GM11168 (cell line): ENCODE results near the gene POLR1A.

ENCODE experiments used
- in situ Hi-C: fragments of 300-500 bp; cut with MboI; formaldehyde crosslinking; loops from one replicate; pipeline ENCODE4 v1.12.0; 2022; ENCODE audit warnings: low sequenced_read_pairs; ENCODE audit not compliant: unreplicated experiment

POLR1A gene

DNA sequence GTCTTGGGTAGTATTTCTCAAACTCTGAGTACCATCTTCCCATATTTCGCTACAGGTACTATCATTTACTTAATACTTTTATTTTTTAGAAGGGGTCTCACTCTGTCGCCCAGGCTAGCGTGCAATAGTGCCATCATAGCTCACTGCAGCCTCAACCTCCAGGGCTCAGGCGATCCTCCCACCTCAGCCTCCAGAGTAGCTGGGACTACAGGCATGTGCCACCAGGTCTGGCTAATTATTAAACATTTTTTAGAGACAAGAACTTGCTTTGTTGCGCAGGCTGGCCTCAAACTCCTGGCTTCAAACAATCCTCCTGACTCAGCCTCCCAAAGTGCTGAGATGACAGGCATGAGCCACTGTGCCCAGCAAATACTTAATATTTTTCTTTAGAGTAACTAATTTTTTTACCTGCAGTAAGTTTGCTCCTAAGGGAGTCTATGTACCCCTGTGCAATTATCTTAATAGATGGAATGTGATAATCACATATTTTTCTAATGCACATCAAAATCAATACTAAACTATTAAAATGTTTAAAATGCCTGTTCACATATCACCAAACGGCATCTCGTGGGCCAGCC, 116.3 kb downstream of the POLR1A start:
- in situ Hi-C loops: no loop called here

DNA sequence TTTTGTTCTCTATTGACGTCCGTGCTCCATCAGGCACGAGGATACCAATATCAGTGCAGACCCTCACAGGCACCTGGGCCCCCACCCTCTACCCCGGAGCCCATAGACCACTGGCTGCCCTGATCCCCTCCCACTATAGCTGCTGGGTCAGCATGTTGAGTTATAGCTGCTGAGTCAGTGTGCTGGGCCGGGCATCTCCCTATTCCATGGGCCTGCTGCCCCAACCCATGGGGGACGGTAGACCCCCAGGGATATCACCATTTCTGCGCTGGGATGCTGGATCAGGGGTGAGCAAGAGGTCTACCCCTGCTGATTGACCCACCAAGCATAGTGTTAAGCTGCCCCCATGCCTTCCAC, 116.8 kb downstream of the POLR1A start:
- in situ Hi-C loops: no loop called here

DNA sequence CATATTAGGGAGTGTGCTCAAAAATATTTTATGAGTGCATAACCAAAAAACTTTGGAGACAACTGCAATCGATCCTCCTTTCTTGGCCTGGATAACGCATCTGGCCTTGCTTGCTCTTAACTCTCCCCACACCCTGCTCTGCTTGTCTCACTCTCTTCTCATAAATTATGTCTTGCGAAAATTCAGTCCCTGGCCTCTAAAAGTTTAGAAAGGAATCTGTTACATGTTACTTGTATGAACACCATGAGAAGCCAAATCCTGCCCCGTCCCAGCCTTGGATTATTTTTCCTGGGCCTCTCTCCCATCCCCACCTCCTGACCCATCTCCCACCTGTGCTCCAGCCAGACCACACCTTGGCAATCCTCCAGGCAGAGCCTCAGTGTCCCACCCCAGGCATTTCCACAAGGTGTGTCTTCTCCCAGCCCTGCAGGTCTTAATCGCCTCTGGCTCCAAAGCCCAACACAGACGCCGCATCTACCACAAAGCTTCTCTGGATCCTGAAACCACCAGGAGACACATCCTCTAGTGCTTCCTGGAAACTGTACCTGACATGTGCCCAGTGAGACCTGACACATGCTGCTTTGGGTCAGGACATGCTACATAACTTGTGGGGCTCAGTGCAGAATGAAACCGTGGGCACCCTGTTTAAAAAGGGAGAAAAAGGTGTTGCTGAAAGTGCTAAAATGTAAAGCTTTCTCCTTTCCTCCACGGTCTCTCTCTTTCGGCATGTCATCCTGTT, 117.3 kb downstream of the POLR1A start:
- in situ Hi-C loops: no loop called here

DNA sequence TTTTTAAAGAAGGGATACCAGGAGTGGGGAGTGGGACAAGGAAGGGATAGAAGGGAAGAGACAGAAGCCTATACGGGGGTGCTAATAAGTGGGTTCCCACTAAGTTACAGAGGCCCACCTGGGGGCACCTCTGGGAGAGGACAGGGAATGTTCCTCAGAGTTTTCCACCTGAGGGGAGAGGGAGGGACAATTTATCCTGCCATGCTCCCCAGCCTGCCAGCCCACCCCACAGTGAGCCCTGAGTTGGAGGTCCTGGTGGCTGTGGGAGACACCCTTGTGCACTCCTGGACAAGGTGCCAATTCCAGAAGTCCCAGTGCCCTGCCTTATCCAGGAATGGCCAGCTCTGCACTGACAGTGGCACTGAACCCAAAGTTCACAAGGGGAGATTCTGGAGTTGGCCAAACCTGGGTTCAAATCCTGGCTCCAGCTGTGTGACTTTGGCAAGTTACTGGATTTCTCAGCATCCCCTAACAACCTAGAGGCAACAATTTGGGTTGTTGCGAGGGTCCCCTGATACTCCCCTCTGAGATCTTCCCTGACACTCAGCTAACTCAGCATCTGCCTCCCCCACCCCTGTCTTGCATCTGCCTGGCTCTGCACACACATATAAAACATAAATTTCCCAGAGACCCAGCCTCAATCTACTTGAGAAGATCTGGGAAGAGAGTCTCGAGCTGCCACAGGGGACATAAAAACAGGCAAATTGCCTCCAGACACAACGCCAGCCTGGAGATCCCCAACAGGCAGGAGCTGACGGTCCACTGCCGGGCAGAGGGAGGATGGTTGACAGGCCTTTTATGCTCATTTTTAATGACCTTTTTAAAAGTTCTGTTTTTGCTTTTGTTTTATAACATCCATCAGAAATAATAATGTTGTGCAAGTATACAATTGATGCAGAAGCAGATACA, 118.2 kb downstream of the POLR1A start:
- in situ Hi-C loops: no loop called here

DNA sequence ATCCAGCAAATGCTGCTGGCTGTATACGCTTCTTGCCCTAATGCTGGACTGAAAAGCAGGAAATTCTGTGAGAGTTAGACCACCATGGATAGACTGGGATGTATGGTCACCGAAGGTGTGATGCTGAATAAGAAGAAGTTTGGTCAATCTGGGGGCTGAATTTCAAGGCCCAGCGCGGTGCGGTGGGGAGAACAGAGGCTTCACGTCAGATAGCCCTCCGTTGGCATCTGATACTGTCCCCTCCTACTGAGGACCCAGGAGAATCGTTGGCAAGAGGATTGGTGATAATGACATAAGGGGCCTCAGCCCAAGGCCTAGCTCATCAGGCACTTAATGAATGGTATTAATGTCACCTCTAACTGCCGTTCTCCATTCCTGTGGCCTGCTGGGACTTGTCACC, 119.6 kb downstream of the POLR1A start:
- in situ Hi-C loops: no loop called here

DNA sequence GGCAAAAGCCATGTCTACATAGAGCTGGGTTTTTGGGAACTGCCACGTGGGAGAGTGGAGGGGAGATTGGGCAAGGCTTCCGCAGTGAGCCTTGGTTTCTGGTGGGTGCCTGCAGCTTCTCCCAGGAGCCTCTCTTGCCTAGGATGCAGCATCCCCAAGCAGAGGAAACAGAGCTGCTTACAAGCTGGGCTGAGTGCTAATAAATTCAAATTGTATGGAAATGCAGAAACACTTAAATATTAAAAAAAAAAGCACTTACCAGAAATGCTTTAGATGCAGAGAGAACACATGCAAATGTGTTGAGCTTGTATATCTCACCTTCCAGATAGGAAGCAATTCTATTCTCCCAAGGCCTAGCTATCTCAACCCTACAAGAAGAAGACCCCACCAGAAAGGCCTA, 120.9 kb downstream of the POLR1A start:
- in situ Hi-C loops: no loop called here

DNA sequence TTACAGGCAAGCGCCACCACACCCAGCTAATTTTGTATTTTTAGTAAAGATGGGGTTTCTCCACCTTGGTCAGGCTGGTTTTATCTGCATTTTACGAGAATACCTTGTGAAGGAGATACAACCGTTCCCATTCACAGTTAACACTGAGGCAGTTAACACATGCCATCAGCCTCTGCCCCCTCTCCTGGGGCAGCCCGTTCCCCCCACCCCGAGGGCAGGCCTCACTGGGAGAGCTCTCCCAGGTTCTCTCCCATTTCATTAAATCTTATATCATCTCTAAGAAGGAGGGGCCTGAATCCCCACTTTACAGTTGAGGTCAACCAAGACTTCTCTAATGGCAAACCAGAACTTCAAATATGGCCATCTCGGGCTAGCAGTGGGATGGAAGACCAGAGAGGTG, 121.9 kb downstream of the POLR1A start:
- in situ Hi-C loops: no loop called here

DNA sequence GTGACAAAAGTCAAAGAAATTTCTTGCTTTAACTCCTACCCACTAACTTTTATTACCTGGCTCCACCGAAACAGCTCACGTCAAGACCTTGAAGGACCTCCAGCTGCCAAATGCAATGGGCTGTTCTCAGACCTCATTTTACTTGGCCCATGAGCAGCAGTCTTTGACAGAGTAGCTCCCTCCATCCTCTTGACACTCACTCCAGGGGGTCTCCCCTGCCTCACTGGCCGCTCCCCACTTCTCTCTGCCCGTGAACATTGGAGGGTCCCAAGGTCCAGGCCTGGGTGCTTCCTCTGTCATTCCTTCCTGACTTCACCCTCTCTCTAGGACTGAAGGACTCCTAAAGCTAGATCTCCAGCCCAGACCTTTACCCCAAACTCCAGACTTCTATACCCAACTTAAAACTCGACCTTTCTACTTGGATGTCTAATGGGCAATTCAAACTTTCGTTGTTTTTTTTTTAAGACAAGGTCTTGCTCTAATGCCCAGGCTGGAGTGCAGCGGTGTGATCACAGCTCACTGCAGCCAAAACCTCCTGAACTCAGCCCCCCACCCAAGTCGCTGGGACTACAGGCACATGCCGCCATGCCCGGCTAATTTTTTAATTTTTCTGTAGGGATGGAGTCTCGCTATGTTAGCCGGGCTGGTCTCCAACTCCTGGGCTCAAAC, 124.0 kb downstream of the POLR1A start:
- in situ Hi-C loops: no loop called here

DNA sequence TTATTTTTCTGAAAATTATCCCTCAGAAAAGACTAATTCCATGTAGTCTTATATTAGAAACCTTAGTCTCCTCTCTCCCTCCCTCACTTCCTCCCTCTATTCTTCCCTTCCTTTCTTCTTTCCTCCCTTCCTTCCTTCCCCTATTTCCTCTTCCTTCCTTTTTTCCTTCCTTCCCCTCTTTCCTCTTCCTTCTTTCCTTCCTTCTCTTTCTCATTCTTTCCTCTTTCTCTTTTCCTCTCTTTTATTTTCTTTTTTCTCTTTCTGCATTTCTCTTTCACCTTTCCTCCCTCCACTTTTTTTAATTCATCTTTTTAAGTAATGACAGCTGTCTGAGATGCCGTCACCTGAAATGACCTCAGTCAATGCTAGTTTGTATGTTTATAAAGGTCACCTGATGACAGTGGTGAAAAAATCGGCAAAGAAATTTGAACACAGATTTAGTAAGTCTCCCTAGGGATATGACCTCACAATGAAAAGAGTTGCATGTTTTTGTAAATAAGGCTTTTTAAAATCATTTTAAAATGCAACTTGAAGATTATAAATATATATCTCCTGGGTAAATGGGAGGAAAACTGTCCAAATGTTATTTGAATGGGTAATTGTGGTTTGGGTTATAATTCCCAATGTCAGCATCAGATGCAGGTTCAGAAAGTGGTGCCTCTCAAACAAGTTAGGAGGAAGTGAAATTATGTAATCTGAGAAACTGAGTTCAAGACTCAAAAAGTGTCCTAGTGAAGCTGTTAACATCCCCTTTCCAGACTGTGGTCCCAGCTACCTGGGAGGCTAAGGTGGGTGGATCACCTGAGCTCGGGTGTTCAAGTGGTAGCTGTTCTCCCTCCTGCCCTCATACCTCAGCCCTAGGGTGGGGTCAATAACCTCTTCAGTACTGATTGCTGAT, 126.6 kb downstream of the POLR1A start:
- in situ Hi-C loops: no loop called here

DNA sequence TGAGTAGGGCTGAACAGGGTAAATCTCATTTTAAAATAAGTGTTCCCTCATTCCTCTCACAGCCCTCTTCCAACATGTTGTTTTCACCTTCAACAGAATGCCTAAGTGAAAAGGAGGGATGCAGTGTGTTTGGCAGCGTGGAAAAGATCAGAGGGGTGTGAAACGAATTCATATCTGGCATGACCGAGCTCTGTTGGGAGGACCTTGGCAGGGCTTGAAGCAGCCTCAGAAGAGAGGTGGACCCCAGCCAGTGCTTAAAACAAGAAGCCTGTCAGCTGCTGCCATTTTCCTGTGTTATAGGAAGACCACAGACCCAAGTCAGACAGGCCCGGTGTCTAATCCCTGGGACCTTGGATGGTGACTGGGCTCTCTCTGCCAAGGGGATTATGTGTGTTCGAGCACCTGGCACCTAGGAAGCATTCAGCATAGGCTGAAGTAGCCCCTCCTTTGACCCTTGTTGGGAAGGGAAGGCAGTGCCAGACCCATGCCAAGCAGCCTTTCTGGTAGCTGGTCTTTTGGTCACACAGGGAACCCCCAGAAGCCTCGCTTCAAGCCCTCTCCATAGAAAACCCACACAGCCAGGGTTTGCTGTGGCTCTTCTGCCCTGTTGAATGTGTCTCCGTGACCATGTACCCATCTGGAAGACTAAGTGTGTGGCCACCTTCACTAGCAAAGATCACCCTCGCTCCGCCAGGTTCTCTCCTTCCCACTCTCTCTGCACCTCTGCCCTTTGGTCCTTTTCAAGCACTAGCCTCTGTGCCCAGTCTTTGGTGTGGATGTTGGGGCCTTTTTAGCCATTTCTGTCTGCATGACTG, 129.4 kb downstream of the POLR1A start:
- in situ Hi-C loops: no loop called here

DNA sequence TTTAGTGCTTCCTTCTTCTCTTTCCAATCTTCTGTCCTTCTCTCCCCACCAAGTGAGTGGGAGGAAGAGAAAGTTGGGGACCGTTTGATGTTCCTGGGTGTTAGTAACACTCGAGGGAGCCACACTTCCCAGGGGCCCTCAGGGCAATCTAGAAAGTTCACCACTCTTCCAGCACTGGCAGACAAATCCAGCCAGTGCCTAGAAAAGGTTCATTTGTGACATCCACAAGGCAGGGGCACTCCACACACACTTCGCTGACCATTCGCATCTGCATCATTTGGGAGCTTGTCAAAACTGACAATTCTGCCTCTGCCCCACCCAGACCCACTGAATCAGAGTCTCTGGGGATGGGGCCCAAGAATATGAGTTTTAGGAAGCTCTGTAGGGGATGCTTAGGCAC, 130.1 kb downstream of the POLR1A start:
- in situ Hi-C loops: no loop called here

DNA sequence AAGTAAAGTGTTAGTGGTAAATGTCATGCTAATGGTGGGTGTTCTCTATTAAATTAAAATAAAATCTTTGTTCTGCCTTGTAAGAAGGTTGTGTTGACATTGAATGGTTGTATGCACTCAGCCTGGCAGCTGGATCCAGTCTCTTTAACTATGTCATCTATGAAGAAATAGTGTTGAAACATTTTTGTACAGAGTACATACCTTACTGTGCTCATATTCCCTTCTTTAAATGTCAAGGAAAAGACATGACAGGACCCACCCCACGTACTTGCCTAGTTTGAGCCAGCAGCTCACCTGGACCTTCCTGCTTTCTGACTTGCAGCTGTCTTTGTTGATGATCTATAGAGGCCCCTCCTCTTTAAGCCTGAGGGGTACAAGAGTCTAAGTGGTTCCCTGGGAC, 131.3 kb downstream of the POLR1A start:
- in situ Hi-C loops: no loop called here

DNA sequence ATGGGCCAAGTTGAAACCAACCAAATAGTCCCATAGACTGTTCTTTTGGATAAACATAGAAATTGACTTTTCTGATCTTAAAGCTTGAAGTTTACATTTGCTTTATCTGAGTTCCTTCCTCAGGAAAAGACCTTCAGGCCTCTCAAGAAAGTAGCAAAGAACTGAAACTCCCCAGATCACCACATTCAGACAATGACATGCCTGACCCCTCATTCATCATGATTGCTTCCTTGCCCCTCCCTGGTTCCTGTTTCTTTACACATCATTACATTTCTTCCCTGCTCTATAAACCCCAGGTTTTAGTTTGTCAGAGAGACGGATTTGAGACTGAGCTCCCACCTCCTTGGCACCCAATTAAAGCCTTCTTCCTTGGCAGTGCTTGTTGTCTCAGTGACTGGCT, 133.3 kb downstream of the POLR1A start:
- in situ Hi-C loops: no loop called here

DNA sequence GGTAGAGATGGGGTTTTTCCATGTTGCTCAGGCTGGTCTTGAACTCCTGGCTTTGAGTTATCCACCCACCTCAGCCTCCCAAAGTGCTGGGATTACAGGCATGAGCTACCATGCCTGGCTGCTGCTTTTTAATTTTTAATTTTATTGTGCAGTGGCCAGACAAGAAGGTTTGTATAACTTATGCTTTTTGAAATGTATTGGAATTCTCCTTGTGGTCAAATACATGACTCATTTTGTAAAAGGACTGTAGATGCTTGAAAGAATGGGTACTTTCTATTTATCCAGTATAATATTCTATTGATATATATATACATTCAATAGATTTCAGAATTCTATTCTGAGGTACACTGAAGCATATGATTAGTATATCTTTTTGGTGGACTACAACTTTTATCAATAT, 134.3 kb downstream of the POLR1A start:
- in situ Hi-C loops: no loop called here
